HepG2 (cell line): ENCODE results near the gene IL1RAP. TPM values are rescaled to one million over a fixed set of nuclear protein-coding genes. Genes with fewer than 3 reads are reported as not detected.
A peak's percentile ranks its signal among the peaks of the same experiment; 100 is the strongest.

Source experiments
- CBX1 ChIP-seq: IDR thresholded peaks from one replicate; pipeline ENCODE4 v1.6.1; 2016; ENCODE audit warnings: antibody characterized with exemption, low read depth
- CEBPB ChIP-seq: IDR thresholded peaks from 2 replicates; pipeline ENCODE4 v1.6.1; 2011; ENCODE audit warnings: low read depth, low read length, improper control_type of control experiment, borderline replicate concordance
- FOSL2 ChIP-seq: sonication (generic); formaldehyde crosslinking; IDR thresholded peaks from 2 replicates; pipeline ENCODE4 v1.4.0; 2020; ENCODE audit warnings: missing genetic modification reagents
- ISX ChIP-seq: sonication (generic); formaldehyde crosslinking; conservative IDR thresholded peaks from 2 replicates; pipeline ENCODE4 v1.5.0; 2020; ENCODE audit warnings: missing genetic modification reagents
- PCBP2 ChIP-seq: fragments of 200-400 bp; formaldehyde crosslinking; optimal IDR thresholded peaks from 2 replicates; pipeline ENCODE3; 2018; ENCODE audit warnings: low read length, low read depth; ENCODE audit not compliant: poor library complexity, severe bottlenecking
- U2AF2 ChIP-seq: fragments of 200-400 bp; formaldehyde crosslinking; IDR thresholded peaks from 2 replicates; pipeline ENCODE4 v1.6.1; 2017; ENCODE audit warnings: low read depth, mild to moderate bottlenecking, low read length
- ZBTB7A ChIP-seq: sonication (generic); formaldehyde crosslinking; IDR thresholded peaks from 2 replicates; pipeline ENCODE4 v1.8.0; 2022; ENCODE audit warnings: mild to moderate bottlenecking, missing genetic modification reagents
- ZMYM4 ChIP-seq: sonication (generic); formaldehyde crosslinking; IDR thresholded peaks from 2 replicates; pipeline ENCODE4 v1.8.1; 2023; ENCODE audit warnings: mild to moderate bottlenecking, missing genetic modification reagents
- ZNF205 ChIP-seq: IDR thresholded peaks from 2 replicates; pipeline ENCODE4 v1.6.1; 2018; ENCODE audit warnings: missing biosample characterization, missing genetic modification reagents
- ZNF766 ChIP-seq: sonication (generic); formaldehyde crosslinking; IDR thresholded peaks from 2 replicates; pipeline ENCODE4 v1.5.0; 2020; ENCODE audit warnings: missing genetic modification reagents, borderline replicate concordance
- ZNF772 ChIP-seq: sonication (generic); formaldehyde crosslinking; IDR thresholded peaks from 2 replicates; pipeline ENCODE4 v1.5.0; 2020; ENCODE audit warnings: mild to moderate bottlenecking, missing genetic modification reagents
- ZNF841 ChIP-seq: sonication (generic); formaldehyde crosslinking; IDR thresholded peaks from 2 replicates; pipeline ENCODE4 v1.8.1; 2023; ENCODE audit warnings: missing genetic modification reagents, borderline replicate concordance
- polyA plus RNA-seq, 8 experiments: library from polyadenylated mRNA; depleted of rRNA in 3 of 8; stranded (reverse) in 7 of 8; unstranded in 1 of 8; fragments of >200 nt; fragmentation: Illumina TruSeq in 4 of 8; extraction: Trizol in 4 of 8; gene quantifications; 2 replicates each; pipeline versions ENCODE4 v1.2.1 to v1.2.3, GENCODE V29; 2011 to 2016; ENCODE audit warnings: low read depth in 4 of 8, missing spikeins in 1 of 8, mixed read lengths in 1 of 8; ENCODE audit not compliant: insufficient read depth in 1 of 8
- total RNA-seq, 5 experiments: library from RNA; depleted of rRNA; stranded (reverse); fragments of >200 nt; fragmentation: Illumina TruSeq; extraction: Trizol; gene quantifications; 2 replicates each; pipeline ENCODE4 v1.2.3, GENCODE V29; 2016; ENCODE audit warnings: low read depth in 1 of 5
- TF ChIP-seq, protein P1 (sequence below): sonication (generic); formaldehyde crosslinking; IDR thresholded peaks from 2 replicates; pipeline ENCODE4 v1.4.0; 2020; ENCODE audit warnings: missing genetic modification reagents
- TF ChIP-seq, protein P2 (sequence below): sonication (generic); formaldehyde crosslinking; IDR thresholded peaks from 2 replicates; pipeline ENCODE4 v1.4.0; 2020; ENCODE audit warnings: mild to moderate bottlenecking, low read depth, missing genetic modification reagents
- TF ChIP-seq, protein P3 (sequence below): sonication (generic); formaldehyde crosslinking; IDR thresholded peaks from 2 replicates; pipeline ENCODE4 v1.5.1; 2020; ENCODE audit warnings: mild to moderate bottlenecking, missing genetic modification reagents, borderline replicate concordance
- TF ChIP-seq, protein P4 (sequence below): sonication (generic); formaldehyde crosslinking; IDR thresholded peaks from 2 replicates; pipeline ENCODE4 v1.8.0; 2022; ENCODE audit warnings: low read depth, missing genetic modification reagents
- TF ChIP-seq, protein P5 (sequence below): sonication (generic); formaldehyde crosslinking; IDR thresholded peaks from 2 replicates; pipeline ENCODE4 v1.4.0; 2020; ENCODE audit warnings: missing genetic modification reagents, borderline replicate concordance

The IL1RAP gene
- total and polyA plus RNA-seq, 2 of the 13 experiments (the other 11 are each of a cell fraction or from before 2014, with no cell fraction given): 18.3 to 54.9 TPM

DNA sequence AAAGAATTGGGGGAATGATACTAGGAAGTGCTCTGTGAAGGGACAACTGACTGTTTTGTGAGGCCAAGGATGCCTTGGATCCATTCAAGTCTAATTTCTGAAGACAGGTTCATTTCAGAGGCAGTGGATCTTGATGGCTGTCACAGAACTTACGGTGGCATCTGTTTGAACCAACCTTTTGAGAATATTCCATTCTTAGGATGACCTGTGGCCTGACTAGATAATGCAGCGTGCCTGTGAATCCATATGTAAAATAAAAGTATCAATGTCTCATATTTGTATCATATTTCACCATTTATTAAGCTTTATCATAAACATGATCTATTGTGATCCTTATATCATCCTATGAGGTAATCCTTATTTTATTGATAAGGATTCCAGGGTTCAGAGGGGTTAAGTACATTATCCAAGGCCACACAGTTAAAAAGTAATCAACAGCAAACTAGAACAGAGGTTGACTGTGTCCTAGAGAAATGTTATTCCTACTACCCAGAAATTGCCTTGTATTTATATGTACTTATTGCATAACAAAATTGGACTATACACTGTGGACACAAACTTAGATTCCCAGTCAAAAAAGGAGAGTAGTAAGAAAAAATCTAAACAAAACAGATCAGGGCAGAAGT is 34.3 kb downstream of the IL1RAP start (continued):
- TF ChIP-seq, protein P1, sequence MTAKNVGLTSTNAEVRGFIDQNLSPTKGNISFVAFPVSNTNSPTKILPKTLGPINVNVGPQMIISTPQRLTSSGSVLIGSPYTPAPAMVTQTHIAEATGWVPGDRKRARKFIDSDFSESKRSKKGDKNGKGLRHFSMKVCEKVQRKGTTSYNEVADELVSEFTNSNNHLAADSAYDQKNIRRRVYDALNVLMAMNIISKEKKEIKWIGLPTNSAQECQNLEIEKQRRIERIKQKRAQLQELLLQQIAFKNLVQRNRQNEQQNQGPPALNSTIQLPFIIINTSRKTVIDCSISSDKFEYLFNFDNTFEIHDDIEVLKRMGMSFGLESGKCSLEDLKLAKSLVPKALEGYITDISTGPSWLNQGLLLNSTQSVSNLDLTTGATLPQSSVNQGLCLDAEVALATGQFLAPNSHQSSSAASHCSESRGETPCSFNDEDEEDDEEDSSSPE (CRISPR knock-in tag): no peak
- TF ChIP-seq U2AF2: no peak
- TF ChIP-seq, protein P2, sequence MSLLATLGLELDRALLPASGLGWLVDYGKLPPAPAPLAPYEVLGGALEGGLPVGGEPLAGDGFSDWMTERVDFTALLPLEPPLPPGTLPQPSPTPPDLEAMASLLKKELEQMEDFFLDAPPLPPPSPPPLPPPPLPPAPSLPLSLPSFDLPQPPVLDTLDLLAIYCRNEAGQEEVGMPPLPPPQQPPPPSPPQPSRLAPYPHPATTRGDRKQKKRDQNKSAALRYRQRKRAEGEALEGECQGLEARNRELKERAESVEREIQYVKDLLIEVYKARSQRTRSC: no peak
- TF ChIP-seq CEBPB: peak; percentile 93
- TF ChIP-seq, protein P3, sequence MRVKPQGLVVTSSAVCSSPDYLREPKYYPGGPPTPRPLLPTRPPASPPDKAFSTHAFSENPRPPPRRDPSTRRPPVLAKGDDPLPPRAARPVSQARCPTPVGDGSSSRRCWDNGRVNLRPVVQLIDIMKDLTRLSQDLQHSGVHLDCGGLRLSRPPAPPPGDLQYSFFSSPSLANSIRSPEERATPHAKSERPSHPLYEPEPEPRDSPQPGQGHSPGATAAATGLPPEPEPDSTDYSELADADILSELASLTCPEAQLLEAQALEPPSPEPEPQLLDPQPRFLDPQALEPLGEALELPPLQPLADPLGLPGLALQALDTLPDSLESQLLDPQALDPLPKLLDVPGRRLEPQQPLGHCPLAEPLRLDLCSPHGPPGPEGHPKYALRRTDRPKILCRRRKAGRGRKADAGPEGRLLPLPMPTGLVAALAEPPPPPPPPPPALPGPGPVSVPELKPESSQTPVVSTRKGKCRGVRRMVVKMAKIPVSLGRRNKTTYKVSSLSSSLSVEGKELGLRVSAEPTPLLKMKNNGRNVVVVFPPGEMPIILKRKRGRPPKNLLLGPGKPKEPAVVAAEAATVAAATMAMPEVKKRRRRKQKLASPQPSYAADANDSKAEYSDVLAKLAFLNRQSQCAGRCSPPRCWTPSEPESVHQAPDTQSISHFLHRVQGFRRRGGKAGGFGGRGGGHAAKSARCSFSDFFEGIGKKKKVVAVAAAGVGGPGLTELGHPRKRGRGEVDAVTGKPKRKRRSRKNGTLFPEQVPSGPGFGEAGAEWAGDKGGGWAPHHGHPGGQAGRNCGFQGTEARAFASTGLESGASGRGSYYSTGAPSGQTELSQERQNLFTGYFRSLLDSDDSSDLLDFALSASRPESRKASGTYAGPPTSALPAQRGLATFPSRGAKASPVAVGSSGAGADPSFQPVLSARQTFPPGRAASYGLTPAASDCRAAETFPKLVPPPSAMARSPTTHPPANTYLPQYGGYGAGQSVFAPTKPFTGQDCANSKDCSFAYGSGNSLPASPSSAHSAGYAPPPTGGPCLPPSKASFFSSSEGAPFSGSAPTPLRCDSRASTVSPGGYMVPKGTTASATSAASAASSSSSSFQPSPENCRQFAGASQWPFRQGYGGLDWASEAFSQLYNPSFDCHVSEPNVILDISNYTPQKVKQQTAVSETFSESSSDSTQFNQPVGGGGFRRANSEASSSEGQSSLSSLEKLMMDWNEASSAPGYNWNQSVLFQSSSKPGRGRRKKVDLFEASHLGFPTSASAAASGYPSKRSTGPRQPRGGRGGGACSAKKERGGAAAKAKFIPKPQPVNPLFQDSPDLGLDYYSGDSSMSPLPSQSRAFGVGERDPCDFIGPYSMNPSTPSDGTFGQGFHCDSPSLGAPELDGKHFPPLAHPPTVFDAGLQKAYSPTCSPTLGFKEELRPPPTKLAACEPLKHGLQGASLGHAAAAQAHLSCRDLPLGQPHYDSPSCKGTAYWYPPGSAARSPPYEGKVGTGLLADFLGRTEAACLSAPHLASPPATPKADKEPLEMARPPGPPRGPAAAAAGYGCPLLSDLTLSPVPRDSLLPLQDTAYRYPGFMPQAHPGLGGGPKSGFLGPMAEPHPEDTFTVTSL (CRISPR knock-in tag): peak; percentile 96
- 0 out of 2 replicates have a peak, but pooled peaks have one; percentile 70 for TF ChIP-seq ZNF205 (CRISPR knock-in tag)
- TF ChIP-seq, protein P4, sequence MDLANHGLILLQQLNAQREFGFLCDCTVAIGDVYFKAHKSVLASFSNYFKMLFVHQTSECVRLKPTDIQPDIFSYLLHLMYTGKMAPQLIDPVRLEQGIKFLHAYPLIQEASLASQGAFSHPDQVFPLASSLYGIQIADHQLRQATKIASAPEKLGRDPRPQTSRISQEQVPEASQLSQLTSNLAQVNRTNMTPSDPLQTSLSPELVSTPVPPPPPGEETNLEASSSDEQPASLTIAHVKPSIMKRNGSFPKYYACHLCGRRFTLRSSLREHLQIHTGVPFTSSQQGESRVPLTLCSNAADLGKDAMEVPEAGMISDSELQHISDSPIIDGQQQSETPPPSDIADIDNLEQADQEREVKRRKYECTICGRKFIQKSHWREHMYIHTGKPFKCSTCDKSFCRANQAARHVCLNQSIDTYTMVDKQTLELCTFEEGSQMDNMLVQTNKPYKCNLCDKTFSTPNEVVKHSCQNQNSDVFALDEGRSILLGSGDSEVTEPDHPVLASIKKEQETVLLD (CRISPR knock-in tag): no peak
- TF ChIP-seq ZBTB7A (CRISPR knock-in tag): no peak
- TF ChIP-seq ZNF772: no peak
- no peak for TF ChIP-seq ISX (CRISPR knock-in tag)
- TF ChIP-seq ZMYM4 (CRISPR knock-in tag): peak; percentile 37; the same call in 1 of the 2 replicates
- TF ChIP-seq FOSL2 (CRISPR knock-in tag): no peak
- TF ChIP-seq ZNF766 (CRISPR knock-in tag): no peak
- no peak for TF ChIP-seq CBX1
- TF ChIP-seq ZNF841 (CRISPR knock-in tag): no peak
- TF ChIP-seq, protein P5, sequence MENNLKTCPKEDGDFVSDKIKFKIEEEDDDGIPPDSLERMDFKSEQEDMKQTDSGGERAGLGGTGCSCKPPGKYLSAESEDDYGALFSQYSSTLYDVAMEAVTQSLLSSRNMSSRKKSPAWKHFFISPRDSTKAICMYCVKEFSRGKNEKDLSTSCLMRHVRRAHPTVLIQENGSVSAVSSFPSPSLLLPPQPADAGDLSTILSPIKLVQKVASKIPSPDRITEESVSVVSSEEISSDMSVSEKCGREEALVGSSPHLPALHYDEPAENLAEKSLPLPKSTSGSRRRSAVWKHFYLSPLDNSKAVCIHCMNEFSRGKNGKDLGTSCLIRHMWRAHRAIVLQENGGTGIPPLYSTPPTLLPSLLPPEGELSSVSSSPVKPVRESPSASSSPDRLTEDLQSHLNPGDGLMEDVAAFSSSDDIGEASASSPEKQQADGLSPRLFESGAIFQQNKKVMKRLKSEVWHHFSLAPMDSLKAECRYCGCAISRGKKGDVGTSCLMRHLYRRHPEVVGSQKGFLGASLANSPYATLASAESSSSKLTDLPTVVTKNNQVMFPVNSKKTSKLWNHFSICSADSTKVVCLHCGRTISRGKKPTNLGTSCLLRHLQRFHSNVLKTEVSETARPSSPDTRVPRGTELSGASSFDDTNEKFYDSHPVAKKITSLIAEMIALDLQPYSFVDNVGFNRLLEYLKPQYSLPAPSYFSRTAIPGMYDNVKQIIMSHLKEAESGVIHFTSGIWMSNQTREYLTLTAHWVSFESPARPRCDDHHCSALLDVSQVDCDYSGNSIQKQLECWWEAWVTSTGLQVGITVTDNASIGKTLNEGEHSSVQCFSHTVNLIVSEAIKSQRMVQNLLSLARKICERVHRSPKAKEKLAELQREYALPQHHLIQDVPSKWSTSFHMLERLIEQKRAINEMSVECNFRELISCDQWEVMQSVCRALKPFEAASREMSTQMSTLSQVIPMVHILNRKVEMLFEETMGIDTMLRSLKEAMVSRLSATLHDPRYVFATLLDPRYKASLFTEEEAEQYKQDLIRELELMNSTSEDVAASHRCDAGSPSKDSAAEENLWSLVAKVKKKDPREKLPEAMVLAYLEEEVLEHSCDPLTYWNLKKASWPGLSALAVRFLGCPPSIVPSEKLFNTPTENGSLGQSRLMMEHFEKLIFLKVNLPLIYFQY (CRISPR knock-in tag): no peak; the same call in 1 of the 2 replicates
- TF ChIP-seq PCBP2: no peak
